ENCODE data around the gene MMP24. TPM values are rescaled to one million over a fixed set of nuclear protein-coding genes. Genes with fewer than 3 reads are reported as not detected.

MMP24 gene
- total and polyA plus RNA-seq, 2 of the 13 experiments (the other 11 are each of a cell fraction or from before 2014, with no cell fraction given) = 0.29 to 0.35 TPM

Small RNAs within 50 kb of the gene (small RNA-seq; reads per million reads assigned to genes)
- gene MT1P3 (ENCODE audit: insufficient read depth in 2 of 3, insufficient read length in 3 of 3, low read depth in 2 of 3, low replicate concordance in 1 of 3) (0 reads per million in 3 experiments), gene RNA5SP483 (ENCODE audit: insufficient read depth in 2 of 3, insufficient read length in 3 of 3, low read depth in 2 of 3, low replicate concordance in 1 of 3) (0 reads per million in 3 experiments)

Other genes with a start within 250 kb of the MMP24 start
- 136 and 161 TPM in 2 replicates for gene TRPC4AP, start 133.9 kb upstream of the MMP24 start, total RNA-seq (2016; rRNA removed; fragmentation: Illumina TruSeq; extraction: Trizol)
- 137 and 161 TPM in 2 replicates for gene TRPC4AP, start 133.9 kb upstream of the MMP24 start, polyA plus RNA-seq (2011; rRNA removed)
- gene EDEM2, start 79.4 kb upstream of the MMP24 start, total RNA-seq (2016; rRNA removed; fragmentation: Illumina TruSeq; extraction: Trizol) = 26.1 and 46.9 TPM in 2 replicates
- gene EDEM2, start 79.4 kb upstream of the MMP24 start, polyA plus RNA-seq (2011; rRNA removed) = 33.1 and 35.6 TPM in 2 replicates
- gene PROCR, start 54.6 kb upstream of the MMP24 start, total RNA-seq (2016; rRNA removed; fragmentation: Illumina TruSeq; extraction: Trizol) = 0.63 and 1.4 TPM in 2 replicates
- 1.7 and 1.9 TPM in 2 replicates for gene PROCR, start 54.6 kb upstream of the MMP24 start, polyA plus RNA-seq (2011; rRNA removed)
- gene MMP24OS, start 51.4 kb downstream of the MMP24 start, total RNA-seq (2016; rRNA removed; fragmentation: Illumina TruSeq; extraction: Trizol) = 3.1 and 8.5 TPM in 2 replicates
- 6.0 and 7.1 TPM in 2 replicates for gene MMP24OS, start 51.4 kb downstream of the MMP24 start, polyA plus RNA-seq (2011; rRNA removed)
- 462 and 603 TPM in 2 replicates for gene EIF6, start 58.1 kb downstream of the MMP24 start, total RNA-seq (2016; rRNA removed; fragmentation: Illumina TruSeq; extraction: Trizol)
- 466 and 470 TPM in 2 replicates for gene EIF6, start 58.1 kb downstream of the MMP24 start, polyA plus RNA-seq (2011; rRNA removed)
- gene FAM83C, start 65.7 kb downstream of the MMP24 start, total RNA-seq (2016; rRNA removed; fragmentation: Illumina TruSeq; extraction: Trizol) = 0.07 TPM in 1 of 2 replicates, not detected in the other
- 0.03 and 0.04 TPM in 2 replicates for gene FAM83C, start 65.7 kb downstream of the MMP24 start, polyA plus RNA-seq (2011; rRNA removed)
- 67.2 and 79.5 TPM in 2 replicates for gene UQCC1, start 185.3 kb downstream of the MMP24 start, total RNA-seq (2016; rRNA removed; fragmentation: Illumina TruSeq; extraction: Trizol)
- 68.5 and 76.9 TPM in 2 replicates for gene UQCC1, start 185.3 kb downstream of the MMP24 start, polyA plus RNA-seq (2011; rRNA removed)
- not detected in 2 replicates for gene GDF5, start 211.5 kb downstream of the MMP24 start, total RNA-seq (2016; rRNA removed; fragmentation: Illumina TruSeq; extraction: Trizol)
- gene GDF5, start 211.5 kb downstream of the MMP24 start, polyA plus RNA-seq (2011; rRNA removed) = not detected in 2 replicates
- gene CEP250, start 228.9 kb downstream of the MMP24 start, total RNA-seq (2016; rRNA removed; fragmentation: Illumina TruSeq; extraction: Trizol) = 55.3 and 55.7 TPM in 2 replicates
- gene CEP250, start 228.9 kb downstream of the MMP24 start, polyA plus RNA-seq (2011; rRNA removed) = 28.3 and 28.8 TPM in 2 replicates

All from HepG2 (cell line).